HG03175 (cell line): ENCODE results near the gene AAMP.
A peak's percentile ranks its signal among the peaks of the same experiment; 100 is the strongest.
"Not testable (repeated sequence)": the region's sequence is repeated elsewhere in the genome, so short reads cannot be mapped to it uniquely, and the experiment has no call there.

ENCODE experiments used
- ATAC-seq: cut with Tn5 transposase; IDR thresholded peaks from one replicate; pipeline ENCODE4 v1.9.1; 2021; ENCODE audit warnings: mild to moderate bottlenecking, moderate library complexity; ENCODE audit not compliant: unreplicated experiment

Gene AAMP, protein sequence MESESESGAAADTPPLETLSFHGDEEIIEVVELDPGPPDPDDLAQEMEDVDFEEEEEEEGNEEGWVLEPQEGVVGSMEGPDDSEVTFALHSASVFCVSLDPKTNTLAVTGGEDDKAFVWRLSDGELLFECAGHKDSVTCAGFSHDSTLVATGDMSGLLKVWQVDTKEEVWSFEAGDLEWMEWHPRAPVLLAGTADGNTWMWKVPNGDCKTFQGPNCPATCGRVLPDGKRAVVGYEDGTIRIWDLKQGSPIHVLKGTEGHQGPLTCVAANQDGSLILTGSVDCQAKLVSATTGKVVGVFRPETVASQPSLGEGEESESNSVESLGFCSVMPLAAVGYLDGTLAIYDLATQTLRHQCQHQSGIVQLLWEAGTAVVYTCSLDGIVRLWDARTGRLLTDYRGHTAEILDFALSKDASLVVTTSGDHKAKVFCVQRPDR

GRCh38 chr2:218269900-218270720 is at the start of gene AAMP, which contains the start of gene PNKD:
Gene AAMP, minus strand, starts transcription at chr2:218270137. Its CDS starts 51 bp downstream, at chr2:218270086.
Gene PNKD, plus strand, starts transcription at chr2:218270519. Its CDS starts 17 bp downstream, at chr2:218270536.
- ATAC-seq = peak; percentile 91

DNA sequence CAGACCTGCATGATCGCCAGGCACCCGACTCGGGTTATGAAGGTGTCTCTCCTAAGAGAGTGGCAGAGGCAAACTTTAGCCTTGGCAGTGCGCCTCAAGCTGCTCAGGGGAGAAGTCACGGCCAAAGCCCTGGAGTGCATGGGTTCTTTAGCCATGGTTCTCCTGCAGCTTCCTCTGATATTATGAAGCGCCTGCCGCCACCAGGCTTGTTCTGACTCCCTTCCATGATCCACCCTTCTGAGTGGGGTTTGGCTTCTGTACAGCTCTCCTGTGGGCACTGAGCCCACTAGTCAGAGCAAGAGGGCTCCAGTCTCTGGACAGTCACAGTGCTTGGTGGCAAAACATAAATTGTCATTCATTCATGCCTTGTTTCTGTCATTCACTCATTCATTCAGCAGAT is 48.3 kb upstream of the AAMP start:
- no peak for ATAC-seq

DNA sequence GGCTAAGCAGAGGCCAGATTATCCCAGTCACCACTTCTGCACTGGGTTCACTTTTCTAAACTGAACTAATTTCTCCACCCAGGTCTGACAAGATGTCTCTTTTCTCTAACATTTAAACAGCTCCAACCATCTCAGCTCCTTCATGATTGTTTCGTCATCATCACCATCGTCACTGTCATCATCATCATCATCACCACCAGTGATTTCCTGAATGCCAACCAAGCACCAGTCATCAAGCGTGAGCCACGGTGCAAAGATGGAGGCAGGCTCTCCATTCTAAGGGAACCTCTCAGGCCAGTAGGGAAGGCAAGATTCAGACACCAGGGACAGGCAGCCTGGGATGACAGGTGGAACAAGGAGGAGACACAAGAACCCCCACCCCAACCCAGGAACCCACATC is 47.9 kb upstream of the AAMP start:
- ATAC-seq = no peak

DNA sequence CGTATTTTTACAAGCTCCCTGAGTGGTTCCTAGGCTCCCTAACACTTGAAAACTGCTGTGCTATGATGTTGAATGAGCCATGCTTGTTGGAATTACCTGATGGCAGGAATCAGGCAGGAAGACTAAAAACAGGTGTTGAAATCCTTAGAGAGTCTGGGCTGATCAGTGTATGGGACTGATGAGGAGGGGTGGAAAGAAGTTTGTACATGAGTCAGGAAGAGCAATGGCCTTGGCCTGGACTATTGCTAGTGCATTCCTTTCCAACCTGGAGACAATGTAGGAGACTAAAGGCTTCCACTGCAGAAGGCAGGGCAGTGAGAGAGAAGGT is 47.3 kb upstream of the AAMP start:
- ATAC-seq = no peak

- no peak for ATAC-seq
Measured at GRCh38 chr2:218315397-218315796, 45.5 kb upstream of the AAMP start.

DNA sequence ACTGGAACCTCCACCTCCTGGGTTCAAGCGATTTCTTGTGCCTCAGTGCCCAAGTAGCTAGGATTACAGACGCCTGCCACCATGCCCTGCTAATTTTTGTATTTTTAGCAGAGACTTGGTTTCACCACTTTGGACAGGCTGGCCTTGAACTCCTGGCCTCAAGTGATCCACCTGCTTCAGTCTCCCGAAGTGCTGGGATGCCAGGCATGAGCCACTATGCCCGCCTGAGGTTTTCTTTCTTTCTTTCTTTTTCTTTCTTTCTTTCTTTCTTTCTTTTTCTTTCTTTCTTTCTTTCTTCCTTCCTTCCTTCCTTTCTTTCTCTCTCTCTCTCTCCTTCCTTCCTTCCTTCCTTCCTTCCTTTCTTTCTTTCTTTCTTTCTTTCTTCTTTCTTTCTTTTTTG is 44.8 kb upstream of the AAMP start:
- ATAC-seq = not testable (repeated sequence)

DNA sequence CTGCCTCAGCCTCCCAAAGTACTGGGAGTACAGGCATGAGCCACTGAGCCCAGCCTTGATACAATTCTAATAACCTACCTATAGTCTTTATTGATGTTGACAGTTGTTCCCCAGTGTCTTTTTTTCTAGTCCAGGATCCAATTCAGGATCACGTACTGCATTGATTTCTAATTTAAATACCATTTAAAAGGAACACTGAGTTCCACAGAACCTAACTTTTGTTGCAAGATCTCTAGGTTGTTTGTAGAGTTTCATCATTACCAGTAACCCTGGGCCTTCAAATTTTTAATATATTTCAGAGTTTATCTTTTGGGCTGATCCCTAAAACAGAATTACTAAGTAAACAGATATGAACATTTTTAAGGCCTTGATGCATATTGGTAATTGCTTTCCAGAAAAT is 43.4 kb upstream of the AAMP start:
- ATAC-seq = no peak

DNA sequence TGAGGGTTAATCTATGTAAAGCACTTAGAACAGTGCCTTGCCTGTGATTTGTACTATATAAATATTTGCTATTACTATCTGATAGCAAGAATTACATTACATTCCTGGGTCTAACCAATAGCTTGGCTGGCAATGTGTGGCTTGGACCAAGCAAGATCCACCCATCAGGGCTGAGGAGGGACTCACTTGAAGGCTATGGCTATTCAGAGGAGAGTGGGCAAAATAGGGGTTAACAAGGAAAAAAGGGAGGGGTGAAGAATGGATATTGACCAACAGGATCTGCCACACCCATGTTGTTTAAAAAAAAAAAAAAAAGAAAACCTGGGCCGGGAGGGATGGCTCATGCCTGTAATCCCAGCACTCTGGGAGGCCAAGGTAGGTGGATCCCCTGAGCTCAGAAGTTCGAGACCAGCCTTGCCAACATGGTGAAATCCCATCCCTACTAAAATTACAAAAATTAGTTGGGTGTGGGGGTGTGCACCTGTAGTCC is 42.4 kb upstream of the AAMP start:
- ATAC-seq = no peak

DNA sequence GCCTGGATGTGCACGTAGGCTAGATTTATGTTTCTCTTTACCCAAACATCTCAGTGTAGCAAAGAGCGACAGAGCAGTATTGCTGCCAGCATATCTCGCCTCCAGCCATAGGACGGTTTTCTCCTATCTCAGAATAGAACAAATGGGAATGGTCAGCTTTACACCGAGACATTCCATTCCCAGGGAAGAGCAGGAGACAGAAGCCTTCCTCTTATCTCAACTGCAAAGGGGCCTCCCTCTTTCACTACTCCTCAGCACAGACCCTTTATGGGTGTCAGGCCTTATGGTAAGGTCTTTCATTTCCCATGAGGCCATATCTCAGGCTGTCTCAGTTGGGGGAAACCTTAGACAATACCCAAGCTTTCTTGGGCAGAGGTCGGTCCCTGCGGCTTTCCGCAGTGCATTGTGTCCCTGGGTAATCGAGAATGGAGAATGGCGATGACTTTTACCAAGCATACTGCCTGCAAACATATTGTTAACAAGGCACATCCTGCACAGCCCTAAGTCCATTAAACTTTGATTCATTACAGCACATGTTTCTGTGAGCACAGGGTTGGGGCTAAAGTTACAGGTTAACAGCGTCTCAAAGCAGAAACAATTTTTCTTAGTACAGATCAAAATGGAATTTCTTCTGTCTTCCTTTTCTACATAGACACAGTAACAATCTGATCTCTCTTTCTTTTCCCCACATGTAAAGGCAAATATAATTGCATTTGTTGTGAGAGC is 41.8 kb upstream of the AAMP start:
- not testable (repeated sequence) for ATAC-seq

- no peak for ATAC-seq
Measured at GRCh38 chr2:218310853-218311540, 41.1 kb upstream of the AAMP start.

DNA sequence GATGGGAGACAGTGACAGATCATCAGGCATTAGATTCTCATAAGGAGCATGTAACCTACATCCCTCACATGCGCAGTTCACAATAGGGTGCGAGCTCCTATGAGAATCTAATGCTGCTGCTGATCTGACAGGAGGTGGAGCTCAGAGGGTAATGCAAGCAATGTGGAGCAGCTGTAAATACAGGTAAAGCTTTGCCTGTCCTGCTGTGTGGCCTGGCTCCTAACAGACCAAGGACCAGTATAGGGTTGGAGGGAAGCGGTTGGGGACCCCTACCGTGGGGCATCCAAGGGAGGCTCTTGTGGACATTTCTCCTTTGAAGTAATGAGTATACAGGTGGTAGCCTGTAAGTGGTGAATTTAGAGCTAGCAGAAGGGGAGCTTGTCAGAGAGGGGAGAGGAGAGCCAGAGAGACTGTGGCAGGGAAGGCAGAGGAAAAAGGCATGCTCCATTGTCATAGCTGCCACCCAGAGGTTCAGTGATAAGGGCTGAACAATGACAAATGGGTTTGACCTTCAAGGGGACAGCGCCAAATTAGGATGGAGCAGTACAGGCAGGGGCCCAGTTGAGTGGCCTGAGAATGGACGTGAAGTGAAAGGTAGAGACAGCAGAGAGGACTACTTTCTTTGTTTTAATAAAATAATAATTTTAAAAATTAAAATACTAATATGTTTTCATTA is 37.6 kb upstream of the AAMP start:
- ATAC-seq = no peak

GRCh38 chr2:218306184-218306920 is 36.4 kb upstream of the AAMP start:
- no peak for ATAC-seq

DNA sequence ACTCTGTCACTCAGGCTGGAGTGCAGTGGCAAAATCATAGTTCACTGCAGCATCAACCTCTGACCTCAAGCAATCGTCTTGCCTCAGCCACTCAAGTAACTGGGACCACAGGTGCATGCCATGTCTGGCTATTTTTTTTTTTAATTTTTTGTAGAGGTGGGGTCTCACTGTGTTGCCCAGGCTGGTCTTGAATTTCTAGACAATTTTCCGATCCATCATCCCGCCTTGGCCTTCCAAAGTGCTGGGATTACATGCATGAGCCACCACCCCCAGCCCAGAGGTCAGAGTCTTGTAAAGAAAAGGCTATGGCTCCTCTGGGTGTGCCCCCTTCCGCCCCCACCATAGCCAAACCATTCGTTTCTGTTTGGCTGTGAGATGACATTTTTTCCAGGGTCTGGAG is 35.4 kb upstream of the AAMP start:
- ATAC-seq = no peak

DNA sequence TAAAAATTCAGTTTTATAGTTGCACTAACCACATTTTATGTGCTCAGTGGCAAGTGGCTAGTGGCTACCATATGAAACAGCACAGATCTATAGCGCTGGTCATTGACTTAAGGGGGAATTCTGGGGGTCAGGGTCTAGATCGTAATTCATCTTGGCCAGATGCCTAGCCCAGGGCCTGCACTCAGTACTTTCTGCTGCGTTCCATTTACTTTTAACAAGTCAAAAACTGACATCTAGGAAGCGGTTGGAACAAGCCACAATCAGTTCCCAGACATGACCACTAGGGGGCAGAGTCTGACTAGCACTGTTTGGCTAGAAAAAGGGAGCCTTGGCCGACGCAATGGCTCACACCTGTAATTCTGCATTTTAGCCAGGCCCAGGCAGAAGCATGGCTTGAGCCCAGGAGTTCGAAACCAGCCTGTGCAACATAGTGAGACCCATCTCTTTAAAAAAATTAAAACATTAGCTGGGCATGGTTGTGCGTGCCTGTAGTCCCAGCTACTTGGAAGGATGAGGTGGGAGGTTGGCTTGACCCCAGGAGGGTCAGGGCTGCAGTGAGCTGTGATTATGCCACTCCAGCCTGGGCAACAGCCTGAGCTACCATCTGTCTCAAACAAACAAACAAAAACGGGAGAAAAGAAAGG is 31.4 kb upstream of the AAMP start:
- ATAC-seq = peak; percentile 84

- no peak for ATAC-seq
Measured at GRCh38 chr2:218300141-218300540, 30.2 kb upstream of the AAMP start.

DNA sequence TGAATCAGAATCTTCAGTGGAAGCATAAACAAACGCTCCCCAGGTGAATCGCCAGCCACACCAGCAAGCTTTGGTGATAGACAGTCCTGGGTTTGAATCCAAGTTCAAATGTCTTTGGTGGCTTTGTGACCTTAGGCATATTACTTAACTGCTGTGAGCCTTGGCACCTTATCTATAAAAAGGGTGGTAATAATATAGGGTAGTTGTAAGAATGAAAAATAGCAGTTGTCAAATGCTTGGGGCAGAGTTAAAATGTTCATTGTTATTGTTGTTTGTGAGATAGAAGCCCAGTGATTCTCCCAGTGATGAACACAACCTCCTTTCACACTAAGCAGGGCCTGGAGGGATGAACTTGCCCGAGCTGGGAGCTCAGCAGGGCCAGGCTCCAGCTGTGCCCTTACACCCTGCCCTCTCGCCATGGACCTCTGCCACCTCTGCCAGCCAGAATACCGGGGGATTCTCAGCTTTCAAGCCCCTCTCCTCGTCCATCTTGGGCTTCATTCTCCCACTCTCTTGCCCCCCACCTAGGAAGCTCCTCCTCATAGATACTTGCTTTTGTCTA is 28.5 kb upstream of the AAMP start:
- ATAC-seq = no peak

GRCh38 chr2:218296847-218297246 is 26.9 kb upstream of the AAMP start:
- ATAC-seq = no peak

DNA sequence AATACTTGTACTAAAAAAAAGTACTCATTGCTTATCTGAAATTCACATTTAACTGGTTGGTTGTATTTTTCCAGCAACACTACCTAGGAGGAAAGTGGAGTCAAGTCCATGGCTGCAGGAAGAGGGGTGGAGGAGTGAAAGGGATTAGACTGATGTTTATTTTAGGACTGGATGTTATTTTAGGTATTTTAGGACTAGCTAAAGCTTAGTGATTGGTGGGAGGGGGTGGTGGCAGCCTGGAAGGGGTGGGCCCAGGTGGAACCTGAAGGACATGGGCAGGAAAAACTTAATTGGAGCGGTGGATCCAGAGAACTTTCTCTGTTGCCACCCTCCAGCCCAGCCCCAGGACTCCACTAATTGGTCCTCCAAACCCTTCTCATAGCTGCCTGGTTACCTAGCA is 26.3 kb upstream of the AAMP start:
- ATAC-seq = no peak

DNA sequence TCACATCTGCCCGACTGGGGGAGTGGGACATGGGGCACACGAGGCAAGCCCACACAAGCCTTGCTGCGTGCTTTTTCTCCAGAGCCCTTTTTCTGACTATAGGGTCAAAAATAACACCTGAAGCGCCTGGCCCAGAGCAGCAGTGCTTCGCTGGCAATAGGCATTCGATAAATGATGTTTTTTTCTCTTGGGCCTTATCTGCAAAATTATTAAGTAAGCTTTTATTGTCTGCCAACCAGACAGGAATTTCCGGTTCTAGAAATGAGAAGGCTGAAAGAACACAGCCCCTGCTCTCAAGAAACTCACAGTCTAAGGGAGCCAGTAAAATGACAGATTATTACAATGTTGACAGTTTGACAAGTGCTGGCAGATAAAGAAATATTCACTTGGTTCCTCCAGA is 25.1 kb upstream of the AAMP start:
- no peak for ATAC-seq
